CD4-positive, alpha-beta T cell treated with Interleukin-21 for 1 hour (primary cell): ENCODE data around the gene PRKAB1.
"Not testable (repeated sequence)": the region's sequence is repeated elsewhere in the genome, so short reads cannot be mapped to it uniquely, and the experiment has no call there.

ENCODE experiments used
- DNase-seq: peaks from one replicate; pipeline ENCODE4 v3.0.0-alpha.2; 2020

The PRKAB1 gene, protein sequence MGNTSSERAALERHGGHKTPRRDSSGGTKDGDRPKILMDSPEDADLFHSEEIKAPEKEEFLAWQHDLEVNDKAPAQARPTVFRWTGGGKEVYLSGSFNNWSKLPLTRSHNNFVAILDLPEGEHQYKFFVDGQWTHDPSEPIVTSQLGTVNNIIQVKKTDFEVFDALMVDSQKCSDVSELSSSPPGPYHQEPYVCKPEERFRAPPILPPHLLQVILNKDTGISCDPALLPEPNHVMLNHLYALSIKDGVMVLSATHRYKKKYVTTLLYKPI

DNA sequence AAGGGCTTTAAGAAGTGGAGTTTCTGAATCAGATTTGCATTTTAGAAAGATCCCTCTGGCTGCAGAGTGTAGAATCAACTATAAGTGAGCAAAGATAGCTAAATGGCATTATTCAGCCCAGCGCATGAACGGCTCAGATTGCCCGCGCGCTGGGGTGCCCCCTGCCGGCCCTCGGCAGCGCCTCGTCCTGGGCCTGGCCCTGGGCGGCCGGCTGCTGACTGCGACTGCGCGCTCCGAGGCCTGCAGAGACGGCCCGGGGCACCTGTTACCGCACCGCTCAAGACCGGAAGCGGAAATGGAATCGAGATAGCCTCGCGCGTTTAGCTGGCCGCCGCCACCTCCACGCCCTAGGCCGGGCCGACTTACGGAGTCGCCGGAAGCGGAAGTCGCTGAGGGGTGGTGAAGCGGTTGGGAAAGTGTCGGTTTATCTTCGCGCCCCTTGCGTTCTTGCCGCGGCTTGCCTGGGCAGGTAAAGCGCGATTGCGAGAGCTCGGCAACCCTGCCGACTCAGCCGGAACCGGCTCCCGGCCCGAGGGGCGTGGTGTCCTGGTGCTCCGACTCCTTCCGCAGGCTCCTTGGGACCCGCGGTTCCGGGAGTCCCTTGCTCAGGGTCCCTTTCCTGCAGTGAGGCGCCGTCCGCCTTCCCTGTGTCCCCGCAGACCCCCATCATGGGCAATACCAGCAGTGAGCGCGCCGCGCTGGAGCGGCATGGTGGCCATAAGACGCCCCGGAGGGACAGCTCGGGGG, at the start of gene PRKAB1:
PRKAB1 (plus strand) TSS at position 557 of the 747 bp plus-strand sequence; CDS start at position 669, 112 bp downstream.
- DNase-seq, result peak; percentile 97

DNA sequence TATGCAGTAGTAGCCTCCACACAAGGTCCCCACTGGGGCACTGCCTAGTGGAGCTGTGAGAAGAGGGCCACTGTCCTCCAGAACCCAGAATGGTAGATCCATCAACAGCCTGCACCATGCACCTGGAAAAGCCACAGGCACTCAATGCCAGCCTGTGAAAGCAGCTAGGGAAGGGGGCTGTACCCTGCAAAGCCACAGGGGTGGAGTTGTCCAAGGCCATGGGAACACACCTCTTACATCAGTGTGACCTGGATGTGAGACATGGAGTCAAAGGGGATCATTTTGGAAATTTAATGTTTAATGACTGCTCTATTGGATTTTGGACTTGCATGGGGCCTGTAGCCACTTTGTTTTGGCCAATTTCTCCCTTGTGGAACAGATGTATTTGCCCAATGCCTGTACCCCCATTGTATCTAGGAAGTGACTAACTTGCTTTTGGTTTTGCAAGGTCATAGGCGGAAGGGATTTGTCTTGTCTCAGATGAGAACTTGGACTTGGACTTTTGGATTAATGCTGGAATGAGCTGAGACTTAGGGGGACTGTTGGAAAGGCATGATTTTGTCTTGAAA, 49.5 kb upstream of the PRKAB1 start:
- not testable (repeated sequence) for DNase-seq

DNA sequence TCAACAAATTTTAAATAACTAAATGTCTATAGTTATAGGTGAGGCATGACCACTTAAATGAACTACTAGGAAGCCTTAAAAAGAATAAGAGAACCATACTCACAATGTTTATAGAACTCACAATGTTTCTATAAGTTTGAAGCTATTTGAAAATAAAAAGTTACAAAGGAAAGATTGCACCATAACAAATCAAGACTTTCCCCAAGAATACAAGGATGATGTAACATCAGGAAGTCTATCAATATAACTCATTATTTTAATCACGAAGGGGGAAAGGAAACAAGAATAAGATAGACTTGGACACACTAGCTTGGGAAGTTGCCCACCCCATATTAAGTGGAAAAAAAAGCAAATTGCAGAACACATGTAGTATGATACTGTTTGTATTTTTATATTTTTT, 47.4 kb upstream of the PRKAB1 start:
- DNase-seq, result no peak

DNA sequence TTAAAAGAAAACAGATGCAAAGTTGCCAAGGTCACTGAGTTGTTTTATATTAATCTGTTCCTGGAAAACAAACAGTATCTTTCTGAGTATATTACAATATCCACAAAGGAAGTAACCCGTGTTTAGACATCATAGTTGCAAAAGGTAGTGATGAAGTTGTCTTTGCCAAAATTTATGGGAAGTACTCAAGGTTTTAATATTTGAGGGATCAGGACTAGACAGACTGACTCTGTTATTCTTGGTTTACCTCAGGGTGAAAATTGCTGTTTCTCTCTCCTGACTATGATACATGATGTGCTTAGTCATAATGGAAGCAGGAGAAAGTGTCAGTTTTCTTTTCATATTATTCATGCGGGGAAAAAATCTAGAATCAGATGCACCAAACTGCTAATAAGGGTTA, 46.1 kb upstream of the PRKAB1 start:
- DNase-seq, result no peak

DNA sequence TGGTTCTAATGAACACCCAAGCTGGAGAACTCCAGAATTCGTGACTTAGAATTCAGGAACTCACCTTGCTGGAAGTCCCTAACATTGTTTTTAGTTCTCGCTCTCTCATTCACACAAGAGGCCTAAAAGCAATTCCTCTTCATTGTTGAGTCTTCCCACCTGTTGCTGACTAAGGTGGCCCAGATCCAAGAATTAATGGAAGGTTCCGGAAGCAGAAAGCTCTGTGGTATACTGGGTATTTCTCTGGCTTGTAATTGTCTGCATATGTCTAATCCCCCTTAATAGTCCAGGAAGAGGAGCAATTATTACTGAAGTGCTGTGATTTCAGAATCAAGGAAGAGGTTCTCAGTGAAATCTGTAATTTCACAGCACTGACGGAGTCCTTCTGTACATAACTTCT, 43.0 kb upstream of the PRKAB1 start:
- no peak for DNase-seq

DNA sequence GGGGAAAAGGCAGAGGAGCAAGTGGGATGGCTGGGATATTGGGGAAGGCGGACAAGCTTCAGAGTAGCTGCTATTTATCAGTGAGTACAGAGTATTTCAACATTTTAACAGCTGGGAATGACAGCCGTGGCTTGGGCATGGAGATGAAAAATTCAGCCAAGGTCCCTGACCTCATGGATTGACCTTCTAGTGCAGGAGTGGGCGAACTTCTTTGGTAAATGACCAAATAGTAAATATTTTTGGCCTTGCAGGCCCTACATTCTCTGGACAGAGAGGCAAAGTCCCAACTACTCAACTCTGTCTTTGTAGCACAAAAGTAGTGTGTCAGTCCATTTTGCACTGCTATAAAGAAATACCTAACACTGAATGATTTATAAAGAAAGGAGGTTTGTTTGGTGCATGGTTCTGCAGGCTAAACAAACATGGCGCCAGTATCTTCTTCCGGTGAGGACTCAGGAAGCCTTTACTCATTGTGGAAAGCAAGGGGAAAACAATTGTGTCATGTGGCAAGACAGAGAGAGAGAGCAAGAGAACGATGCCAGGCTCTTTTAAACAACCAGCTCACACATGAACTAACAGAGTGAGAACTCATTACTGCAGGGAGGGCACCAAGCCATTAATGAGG, 40.8 kb upstream of the PRKAB1 start:
- no peak for DNase-seq

DNA sequence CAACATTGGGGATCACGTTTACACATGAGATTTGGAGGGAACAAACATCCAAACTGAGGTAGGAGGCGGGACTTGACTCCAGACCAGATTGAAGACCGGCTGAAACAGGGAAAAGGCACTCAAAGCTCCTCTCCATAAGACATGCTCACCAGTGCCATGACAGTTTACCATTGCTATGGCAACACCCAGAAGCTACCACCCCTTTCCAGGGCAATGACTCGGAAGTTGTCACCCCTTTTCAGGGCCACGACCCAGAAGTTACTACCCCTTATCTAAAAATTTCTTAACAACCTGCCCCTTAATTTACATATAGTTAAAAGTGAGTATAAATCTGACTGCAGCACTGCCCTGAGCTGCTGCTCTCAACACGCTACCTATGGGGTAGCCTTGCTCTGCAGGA, 40.2 kb upstream of the PRKAB1 start:
- no peak for DNase-seq

DNA sequence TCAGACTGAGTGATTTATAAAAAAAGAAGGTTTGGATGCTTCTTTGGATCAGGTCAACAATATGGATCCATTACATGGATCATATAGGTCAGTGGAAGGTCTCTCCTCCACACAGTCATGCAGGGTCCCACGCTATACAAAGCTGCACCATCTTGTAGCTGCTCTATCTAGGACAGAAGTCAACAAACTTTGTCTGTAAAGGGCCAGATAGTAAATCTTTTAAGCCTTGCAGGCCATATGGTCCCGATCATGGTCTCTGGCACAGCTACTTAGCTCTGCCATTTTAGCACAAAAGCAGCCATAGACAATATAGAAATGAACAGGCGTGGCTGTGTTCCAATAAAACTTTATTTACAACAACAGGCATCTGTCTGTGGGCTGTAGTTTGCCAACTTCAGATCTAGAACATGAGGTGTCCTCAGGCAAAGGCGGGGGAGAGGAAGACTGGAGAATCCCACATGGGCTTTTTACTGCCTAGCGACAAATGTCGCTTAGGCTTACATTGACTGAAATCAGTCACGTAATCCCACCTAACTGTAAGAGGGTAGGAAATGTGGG, 37.6 kb upstream of the PRKAB1 start:
- DNase-seq, result no peak

DNA sequence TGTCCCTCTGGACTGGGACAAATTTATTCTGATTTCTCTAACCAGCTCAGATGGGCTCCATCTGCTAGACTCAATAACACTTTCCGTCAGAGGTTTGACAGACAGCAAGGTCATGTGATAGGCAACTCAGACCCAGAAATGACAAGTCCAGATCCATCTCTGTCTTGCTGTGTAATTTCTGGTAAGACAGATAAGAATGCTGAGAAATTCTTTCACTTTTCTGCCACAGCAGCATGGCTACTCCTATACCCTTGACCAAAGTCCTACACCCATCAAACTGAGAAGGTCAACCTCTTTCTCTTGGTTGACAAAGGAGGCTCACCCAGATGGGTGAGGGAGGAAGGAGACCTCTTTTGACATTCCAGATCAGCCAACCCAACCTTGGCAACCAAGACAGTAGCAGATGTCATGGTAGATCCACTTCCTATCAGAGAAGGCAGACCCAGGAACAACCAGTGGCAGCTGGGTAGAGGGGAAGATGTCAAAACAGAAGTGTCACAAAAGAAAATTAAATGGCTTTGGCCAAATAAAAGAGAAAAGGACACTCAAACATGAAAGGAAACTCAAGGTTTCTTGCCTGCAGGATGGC, 36.9 kb upstream of the PRKAB1 start:
- no peak for DNase-seq

DNA sequence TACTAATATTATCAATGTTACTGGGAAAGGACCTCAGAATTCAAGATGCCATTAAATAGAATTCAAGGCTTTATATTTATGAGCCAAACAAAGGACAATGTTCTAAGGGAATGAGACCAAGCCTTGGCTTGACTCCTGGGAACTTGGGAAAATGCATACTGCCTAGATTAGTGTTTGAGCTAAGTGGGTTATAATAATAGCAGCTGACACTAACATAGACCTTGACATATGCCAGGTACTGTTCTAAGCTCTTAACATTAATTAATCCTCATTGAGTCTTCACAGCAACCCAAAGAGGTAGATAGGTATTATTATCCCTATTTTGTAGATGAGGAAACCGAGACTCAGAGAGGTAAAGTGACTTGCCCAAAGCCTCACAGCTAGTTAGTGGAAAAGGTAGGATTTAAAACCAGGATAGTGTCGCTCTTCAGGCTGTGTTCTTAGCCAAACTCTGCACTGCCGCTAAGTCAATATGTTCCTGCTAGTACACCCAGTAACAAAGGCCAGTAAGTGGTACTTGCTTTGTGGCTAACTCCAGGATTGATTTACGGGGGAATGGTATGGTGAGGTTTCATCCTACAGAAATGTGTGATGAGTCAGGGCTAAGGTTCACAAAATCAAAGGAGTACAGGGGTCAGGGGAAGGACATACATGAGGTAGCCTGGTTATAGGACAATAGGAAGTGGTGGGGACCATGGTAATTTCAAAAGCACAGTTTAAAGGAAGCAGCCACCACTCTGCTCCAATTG, 35.8 kb upstream of the PRKAB1 start:
- no peak for DNase-seq

DNA sequence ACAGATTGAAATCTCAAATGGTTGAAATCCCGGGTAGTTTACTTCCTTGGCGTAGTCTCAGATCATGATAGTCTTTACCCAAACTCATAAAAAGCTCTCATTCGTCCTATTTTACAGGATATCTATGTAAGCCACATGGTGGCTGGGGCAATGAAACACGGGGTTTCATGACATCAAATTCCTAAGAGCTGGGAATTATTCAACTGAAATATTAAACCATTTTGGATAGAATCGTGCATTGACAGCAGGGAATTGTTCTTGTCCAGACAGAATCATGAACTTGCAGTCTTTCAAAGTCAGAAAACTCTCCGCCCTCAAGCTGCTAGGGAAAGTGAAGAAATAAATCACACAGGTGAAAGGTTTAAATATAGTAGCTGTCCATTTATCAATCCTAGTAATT, 33.2 kb upstream of the PRKAB1 start:
- no peak for DNase-seq

DNA sequence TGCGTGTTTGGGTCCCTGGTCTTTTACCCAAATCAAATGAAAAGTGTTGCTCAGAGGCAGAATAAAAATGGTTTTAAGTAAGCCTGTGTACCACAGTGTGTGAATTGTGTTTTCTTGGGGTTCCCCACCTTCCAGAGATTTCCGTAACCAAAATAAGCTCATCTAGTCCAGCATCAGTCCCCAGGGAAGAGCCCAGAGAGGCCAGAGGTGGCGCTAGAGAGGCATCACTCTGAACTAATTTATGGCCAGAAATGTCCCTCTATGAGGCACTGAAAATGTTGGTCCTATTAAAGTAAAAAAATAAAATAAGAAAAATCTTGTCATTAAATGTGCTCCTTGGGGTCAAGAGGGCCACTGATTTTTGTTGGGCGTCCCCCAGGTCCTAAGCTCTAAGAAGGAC, 24.9 kb upstream of the PRKAB1 start:
- no peak for DNase-seq

DNA sequence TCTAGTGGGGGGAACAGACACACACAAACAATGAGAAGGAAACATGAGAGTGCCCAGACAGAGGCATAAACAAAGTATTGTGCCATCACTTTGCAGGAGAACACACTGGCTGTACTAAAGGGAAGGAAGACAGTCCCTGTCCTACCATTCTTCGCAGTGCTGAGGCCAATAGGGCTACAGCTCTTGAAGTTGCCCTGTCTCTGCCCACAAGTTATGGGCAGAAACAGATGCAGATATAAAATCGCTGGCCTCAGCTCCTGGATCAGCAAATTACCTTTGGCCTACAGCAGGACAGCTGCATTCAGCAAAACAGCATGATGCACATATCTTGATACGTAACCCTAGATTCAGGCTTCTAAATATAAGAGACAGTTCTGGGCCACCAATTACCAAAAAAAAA, 23.0 kb upstream of the PRKAB1 start:
- DNase-seq, result no peak

DNA sequence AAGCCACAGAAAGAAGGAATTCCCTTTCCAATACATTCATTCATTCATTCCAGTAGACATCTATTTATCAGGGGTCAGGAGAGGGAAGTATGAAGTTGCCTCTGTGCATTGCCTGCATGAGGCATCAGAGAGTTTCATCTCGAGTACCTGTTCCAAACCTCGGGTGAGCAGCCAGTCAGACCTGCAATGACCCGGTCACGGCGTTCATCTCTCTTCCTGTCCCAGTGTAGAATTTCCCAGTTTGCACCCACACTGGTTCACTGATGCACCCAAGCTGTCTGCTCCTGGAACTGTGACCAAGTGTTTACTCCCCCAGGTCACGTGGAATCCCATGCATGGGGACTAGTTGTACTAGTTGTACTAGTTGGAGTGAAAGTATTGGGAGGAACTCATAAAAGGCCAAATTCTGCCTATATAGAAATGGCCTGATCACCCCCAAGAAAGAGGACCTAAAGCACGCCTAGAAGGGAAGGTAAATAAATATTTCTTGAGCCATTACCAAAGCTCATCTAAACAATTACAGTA, 22.3 kb upstream of the PRKAB1 start:
- DNase-seq, result no peak

DNA sequence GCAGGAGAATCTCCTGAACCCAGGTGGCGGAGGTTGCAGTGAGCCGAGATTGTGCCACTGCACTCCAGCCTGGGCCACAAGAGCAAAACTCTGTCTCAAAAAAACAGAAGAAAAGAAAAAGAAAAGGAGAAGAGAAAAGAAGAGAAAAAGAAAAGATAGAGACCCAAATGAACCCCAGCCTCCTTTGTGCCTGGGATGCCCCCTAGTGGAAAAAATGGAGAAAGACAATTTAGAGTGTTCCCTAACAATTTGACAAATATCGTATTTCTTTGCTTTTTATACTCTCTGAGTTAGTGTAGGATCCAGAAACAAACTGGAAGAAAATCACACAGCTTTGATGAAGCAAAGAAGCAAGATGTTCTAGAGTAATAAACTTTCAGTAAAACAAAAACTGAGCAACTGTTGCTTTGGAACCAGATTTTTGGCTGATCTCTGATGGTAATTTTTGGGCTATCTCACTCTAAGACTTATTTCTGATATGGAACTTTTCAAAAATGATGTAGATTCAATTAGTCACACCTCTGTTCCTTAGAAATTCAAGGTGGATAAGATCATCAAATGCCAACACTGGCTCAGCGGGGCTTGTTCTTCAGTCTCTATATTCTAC, 18.6 kb upstream of the PRKAB1 start:
- DNase-seq, result peak; percentile 24

DNA sequence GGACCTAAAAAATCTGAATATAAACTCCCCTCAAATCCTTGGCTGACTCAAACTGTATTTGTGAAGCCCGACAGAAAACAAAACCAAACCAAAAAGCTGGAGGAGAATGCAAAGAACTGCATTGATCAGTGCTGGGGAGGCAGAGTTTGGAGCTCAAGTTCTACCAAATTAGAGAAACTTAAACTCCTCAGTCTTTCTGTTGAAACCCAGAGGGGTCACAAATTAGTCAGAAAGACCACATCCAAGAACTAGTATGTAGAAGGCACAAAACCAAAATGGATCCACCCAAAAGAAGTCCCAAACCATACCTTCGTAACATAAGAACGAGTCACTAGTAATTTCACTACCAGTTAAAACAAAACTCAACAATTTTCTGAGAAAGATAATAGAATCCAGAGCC, 15.3 kb upstream of the PRKAB1 start:
- DNase-seq, result no peak

DNA sequence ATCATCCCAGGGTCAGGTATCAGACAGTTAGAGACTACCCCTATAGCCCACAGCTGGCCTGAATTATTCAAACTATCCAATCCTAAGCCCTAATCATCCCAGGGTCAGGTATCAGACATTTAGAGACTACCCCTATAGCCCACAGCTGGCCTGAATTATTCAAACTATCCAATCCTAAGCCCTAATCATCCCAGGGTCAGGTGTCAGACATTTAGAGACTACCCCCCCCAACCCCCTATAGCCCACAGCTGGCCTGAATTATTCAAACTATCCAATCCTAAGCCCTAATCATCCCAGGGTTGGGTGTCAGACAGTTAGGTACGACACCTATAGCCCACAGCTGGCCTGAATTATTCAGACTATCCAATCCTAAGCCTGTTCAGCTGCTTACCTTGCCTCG, 10.9 kb upstream of the PRKAB1 start:
- DNase-seq, result not testable (repeated sequence)

DNA sequence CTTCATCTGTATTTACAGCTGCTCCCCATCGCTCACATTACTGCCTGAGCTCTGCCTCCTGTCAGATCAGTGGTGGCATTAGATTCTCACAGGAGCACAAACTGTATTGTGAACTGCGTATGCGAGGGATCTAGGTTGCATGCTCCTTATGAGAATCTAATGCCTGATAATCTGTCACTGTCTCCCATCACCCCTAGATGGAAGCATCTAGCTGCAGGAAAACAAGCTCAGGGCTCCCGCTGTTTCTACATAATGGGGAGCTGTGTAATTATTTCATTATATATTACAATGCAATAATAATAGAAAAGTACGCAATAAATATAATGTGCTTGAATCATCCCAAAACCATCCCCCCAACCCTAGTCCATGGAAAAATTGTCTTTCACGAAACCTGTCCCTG, 9.8 kb upstream of the PRKAB1 start:
- not testable (repeated sequence) for DNase-seq

DNA sequence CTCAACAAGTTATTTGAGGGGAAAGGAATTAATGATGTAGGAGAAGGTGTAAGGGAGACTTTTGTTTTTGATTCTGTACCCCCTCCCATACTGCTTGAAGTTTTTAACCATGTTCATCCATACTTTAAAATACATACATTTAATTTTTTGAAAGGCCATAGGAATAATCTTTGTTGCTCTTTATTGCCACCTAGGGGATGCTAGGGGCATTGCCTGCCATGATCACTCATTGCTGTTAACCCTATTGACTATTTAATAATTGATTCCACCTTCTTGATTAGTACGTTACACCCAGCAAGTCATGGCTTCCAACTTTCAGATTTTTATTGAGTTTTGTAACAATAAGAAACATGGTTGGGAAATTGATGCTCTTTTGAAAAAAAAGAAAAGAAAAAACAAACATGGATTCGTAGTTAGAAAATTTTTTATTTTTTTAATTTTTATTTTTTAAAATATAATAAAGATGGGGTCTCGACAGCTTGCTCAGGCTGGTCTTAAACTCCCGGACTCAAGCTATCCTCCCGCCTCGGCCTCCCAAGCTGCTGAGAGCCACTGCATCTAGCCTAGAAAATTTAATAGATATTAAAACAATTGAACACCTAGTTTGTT, 8.5 kb upstream of the PRKAB1 start:
- peak; percentile 67 for DNase-seq

DNA sequence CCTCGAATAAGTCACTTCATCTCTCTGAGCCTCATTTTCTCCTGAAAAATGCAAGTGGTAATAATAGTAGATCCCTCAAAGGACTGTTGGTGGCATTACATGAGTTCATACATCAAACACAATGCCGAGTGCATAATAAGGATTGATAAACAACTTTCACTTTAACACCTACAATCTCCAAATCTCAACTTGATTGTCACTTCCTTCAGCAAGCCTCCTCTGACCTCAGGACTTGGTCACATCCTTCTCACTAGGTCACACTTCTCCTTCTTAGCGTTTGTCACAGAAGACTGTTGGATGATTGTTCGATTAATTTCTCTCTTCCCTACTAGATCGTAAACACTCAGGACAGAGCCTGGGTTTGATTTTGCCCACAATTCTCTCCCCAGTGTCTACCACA, 7.9 kb upstream of the PRKAB1 start:
- peak; percentile 15 for DNase-seq

DNA sequence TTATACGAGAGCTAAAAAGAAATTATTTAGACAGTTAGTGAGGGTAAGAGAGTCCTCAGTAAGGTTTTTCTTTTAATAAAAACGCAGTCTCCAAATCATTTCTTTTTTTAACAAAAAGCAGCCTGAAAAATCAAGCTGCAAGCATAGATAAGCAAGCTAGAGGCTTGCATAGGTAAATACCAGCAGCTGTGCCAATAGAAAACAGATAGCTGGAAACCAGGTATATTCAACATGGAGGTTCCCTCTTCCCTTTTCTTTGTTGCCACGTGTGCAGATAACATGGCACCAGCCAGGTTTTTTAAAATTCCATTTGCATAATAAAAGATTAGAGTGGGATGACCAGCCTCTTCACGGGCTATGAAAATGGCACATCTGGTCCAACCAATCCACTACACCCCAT, 6.1 kb upstream of the PRKAB1 start:
- DNase-seq, result no peak
